GM21717 (cell line): Measurements from ENCODE around the gene MMP27.

ENCODE experiments used
- ATAC-seq: cut with Tn5 transposase; IDR thresholded peaks from one replicate; pipeline ENCODE4 v1.9.1; 2021; ENCODE audit warnings: mild to moderate bottlenecking, moderate library complexity; ENCODE audit not compliant: unreplicated experiment

MMP27 gene

DNA sequence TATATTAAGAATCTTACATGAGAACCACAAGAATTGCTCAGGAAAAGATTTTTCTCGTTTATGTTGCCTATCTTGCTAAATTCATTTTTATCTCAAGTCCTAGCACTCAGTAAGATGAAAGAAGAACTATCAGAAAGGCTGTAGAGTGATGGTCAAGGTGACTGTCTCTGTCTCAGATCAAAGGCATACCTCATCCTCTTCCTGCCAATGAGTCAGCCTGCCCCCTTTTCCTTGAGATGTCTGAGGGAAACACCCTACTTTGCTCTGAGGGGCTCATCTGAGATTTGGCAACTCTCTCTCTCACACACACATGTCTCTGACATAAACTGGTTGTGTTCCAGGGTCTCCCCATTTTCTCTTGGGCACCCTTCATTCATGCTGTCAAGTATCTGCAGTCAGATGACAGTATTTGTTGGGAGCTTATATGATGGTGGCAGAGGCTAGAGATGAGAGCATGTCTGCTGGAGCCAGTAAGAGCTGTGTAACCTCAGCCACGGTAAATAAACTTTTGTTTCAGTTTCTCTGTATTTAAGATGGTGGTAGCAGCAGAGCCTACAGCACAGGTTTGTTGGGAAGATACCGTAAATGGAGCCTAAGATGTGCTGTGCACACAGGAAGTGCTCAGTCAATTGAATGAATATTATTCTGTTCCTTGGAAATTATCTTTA lies 1.6 kb downstream of the MMP27 start:
- no peak for ATAC-seq

- ATAC-seq = no peak
Measured at GRCh38 chr11:102695201-102695600, 10.4 kb downstream of the MMP27 start.

DNA sequence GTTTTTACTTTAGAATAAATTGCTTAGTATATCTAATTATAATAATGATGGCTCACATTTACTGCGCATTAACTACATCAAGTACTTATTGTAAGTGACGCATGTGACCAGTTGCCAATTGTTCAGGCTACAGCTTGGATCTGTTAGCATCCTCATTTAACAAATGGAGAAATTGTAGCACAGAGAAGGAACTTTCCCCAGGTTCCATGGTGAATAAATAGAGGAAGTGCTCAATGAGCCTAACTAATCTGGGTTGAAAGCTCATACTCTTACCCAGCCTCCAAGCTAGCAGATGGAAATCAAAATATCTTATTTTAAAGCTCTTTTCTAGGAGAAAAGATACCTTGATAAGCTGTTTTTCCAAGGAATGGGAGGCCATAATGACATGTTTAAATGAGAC lies 19.8 kb downstream of the MMP27 start:
- ATAC-seq = no peak

GRCh38 chr11:102685338-102685737 lies 20.2 kb downstream of the MMP27 start:
- ATAC-seq = no peak

- ATAC-seq = no peak
Measured at GRCh38 chr11:102683277-102683676, 22.3 kb downstream of the MMP27 start.

- no peak for ATAC-seq
Measured at GRCh38 chr11:102680945-102681344, 24.6 kb downstream of the MMP27 start.

GRCh38 chr11:102678022-102678421 lies 27.5 kb downstream of the MMP27 start:
- ATAC-seq = no peak

DNA sequence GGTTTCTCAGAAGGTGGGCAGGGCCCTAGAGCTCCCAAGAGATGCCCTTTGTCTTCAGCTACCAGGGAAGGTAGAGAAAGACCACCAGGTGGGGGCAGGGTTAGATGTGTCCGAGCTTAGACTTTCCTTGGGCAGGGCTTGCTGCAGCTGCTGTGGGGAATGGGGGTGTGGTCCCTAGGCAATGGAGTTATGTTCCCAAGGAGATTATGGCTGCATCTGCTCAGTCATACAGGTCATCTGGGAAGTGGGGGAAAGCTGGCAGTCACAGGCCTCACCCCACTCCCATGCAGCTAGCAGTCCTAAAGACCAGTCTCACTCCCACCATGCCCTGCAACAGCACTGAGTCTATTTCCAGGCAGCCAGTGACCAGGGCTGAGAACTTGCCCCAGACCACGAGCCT lies 29.5 kb downstream of the MMP27 start:
- ATAC-seq = no peak

GRCh38 chr11:102669664-102670063 lies 35.9 kb downstream of the MMP27 start:
- ATAC-seq = peak; percentile 79

DNA sequence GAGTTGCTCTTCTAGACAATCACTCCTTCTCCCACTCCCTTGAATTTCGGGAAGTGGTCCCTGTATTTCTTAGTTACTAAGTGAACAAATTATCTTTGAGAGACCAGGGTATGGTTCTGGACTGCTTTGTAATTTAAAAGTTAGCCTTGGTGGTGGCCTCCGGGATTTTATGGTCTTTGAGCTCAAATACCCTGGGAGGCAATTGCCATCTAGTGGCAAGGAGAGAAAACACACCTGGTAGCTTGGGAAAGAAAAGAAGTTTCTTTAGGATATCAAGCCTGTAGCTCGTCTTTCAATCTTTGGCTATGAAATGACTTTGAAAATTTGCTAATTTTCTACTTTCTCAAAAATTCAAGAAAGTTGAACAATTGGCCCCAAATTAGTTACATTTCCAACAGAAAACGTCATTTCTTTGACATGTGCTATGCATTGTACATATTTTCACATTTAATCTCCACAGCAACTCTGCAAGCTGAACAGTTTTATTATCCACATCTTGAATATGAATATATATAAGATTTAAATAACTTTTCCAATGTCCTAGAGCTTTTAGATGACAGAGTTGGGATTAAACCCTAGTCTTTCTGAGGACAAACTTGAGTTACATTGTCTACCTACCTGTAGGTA lies 39.1 kb downstream of the MMP27 start:
- ATAC-seq = no peak

- peak; percentile 71 for ATAC-seq
Measured at GRCh38 chr11:102664001-102664752, 41.4 kb downstream of the MMP27 start.

GRCh38 chr11:102662607-102663006 lies 43.0 kb downstream of the MMP27 start:
- ATAC-seq = no peak

DNA sequence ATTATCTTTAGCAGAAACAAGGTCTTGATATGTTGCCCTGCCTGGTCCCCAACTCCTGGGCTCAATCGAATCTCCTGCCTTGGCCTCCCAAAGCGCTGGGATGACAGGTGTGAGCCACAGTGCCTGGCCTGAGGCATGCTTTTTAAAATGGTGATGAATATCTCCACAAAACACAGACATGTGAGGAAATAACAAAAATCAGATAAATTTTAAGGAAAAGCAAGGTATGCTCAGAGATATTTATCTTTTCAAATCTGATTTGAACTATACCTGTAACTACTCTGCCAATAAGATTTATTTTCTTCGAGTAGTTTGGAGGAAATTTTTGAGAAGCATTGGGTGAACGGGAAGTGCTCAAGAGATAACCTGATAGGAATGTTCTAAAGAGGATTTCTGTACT lies 44.5 kb downstream of the MMP27 start:
- no peak for ATAC-seq

DNA sequence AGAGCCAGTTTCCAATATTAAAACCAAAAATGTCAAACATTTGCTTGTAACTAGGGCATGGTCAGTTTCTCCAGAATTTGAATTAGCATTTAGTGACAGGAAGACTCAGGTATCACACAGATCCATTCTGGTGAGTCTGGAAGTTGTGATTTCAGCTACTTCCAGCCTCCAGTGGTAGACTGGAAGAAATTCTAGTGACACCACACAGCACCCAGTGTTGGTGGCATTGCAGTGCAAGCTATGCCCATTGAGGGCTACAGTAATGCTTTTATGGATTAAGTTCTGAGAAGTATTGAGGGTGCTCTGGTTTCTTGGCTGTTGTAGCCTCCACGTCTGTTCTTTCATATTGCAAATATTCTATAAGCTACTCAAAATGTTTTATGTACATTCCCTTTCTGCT lies 49.0 kb downstream of the MMP27 start:
- ATAC-seq = no peak

- no peak for ATAC-seq
Measured at GRCh38 chr11:102655547-102655946, 50.0 kb downstream of the MMP27 start.

GRCh38 chr11:102654761-102655160 lies 50.8 kb downstream of the MMP27 start:
- ATAC-seq = no peak

- no peak for ATAC-seq
Measured at GRCh38 chr11:102653744-102654291, 51.8 kb downstream of the MMP27 start.

DNA sequence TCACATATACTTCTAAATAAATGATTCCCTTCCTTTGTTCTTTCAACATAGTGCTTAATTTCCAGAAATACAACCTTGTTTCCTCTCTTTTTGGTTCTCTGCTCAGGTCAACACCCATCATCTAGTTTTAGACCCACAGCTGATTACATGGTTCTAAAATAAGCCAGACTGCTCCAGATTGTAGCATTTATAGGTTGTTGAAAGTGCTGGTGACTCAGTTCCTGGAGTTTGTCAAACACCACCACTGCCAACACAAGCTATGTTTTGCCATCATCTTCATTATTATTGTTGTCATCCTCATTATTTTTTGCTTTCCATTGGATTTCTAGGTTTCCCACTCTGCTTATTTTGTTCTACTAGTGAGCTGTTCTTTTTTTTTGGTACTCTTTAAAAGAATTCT lies 58.1 kb downstream of the MMP27 start:
- ATAC-seq = no peak

DNA sequence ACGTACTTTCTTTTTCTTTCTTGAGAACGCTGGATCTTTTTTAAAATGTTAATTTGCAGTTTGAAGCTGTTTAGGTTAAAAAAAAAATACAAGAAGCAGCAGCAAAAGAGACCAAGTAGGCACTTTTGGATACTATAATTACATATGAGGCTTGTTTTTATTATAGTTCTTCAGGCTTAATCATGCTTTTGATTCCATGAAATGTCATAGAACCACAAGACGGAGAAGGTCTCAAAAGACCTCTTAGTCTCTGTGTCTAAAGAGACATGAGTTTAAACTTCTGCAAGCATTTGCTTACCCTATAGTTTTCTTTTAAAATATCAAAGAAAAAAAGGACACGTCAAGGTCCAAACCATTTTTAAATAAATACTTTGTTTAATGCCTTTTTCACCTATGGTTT lies 61.6 kb downstream of the MMP27 start:
- no peak for ATAC-seq
